SU-DHL-6 (cell line): ENCODE results near the gene AADACL3.

Experiments used
- H2AFZ ChIP-seq: fragments of 200-600 bp; sonication (generic); 2 replicates; pipeline ENCODE4 v1.6.1; 2014; ENCODE audit warnings: low read depth, mild to moderate bottlenecking, moderate library complexity, mixed read lengths, antibody characterized with exemption, low read length; ENCODE audit not compliant: severe bottlenecking
- H3F3A ChIP-seq: fragments of 200-600 bp; shearing (Covaris generic); 2 replicates; pipeline ENCODE4 v1.6.0; 2016; ENCODE audit warnings: antibody characterized with exemption, mild to moderate bottlenecking; ENCODE audit not compliant: insufficient read depth
- H3K27ac ChIP-seq: fragments of 200-600 bp; sonication (generic); 2 replicates; pipeline ENCODE4 v1.5.1; 2016; ENCODE audit warnings: low read depth, mild to moderate bottlenecking, low read length, moderate library complexity, mixed read lengths
- H3K27me3 ChIP-seq: fragments of 200-600 bp; sonication (generic), shearing (Covaris generic); 2 replicates; pipeline ENCODE4 v1.6.0; 2014; ENCODE audit warnings: mild to moderate bottlenecking, low read length
- H3K36me3 ChIP-seq: fragments of 200-600 bp; sonication (generic); 2 replicates; pipeline ENCODE4 v1.6.1; 2014; ENCODE audit warnings: mild to moderate bottlenecking, low read length, mixed read lengths
- H3K4me2 ChIP-seq: fragments of 300-600, 200-600 bp; shearing (Covaris generic), sonication (generic); 2 replicates; pipeline ENCODE4 v1.6.0; 2014; ENCODE audit warnings: low read length, low read depth, mild to moderate bottlenecking; ENCODE audit not compliant: poor library complexity, severe bottlenecking
- H3K4me3 ChIP-seq: fragments of 200-600 bp; sonication (generic); 2 replicates; pipeline ENCODE4 v1.5.1; 2014; ENCODE audit warnings: antibody characterized with exemption, low read length, mild to moderate bottlenecking, mixed read lengths; ENCODE audit not compliant: insufficient read depth, poor library complexity, severe bottlenecking
- H3K79me2 ChIP-seq: fragments of 200-600 bp; sonication (generic); 2 replicates; pipeline ENCODE4 v1.6.1; 2014; ENCODE audit warnings: mild to moderate bottlenecking, low read length, moderate library complexity; ENCODE audit not compliant: insufficient read depth
- H3K9ac ChIP-seq: fragments of 200-600 bp; sonication (generic); 2 replicates; pipeline ENCODE4 v1.7.0; 2014; ENCODE audit warnings: mild to moderate bottlenecking, low read length
- H3K9me2 ChIP-seq: fragments of 200-600 bp; sonication (generic); replicated peaks from 2 replicates; pipeline ENCODE4 v1.6.1; 2014; ENCODE audit warnings: low read length; ENCODE audit not compliant: insufficient read depth
- H3K9me3 ChIP-seq: fragments of 200-600 bp; sonication (generic); 2 replicates; pipeline ENCODE4 v1.6.1; 2014; ENCODE audit warnings: low read length, mixed read lengths; ENCODE audit not compliant: insufficient read depth
- H4K20me1 ChIP-seq: fragments of 200-600 bp; sonication (generic); 2 replicates; pipeline ENCODE4 v1.6.1; 2014; ENCODE audit warnings: low read depth, mild to moderate bottlenecking, antibody characterized with exemption, low read length, moderate library complexity, mixed read lengths
- CTCF ChIP-seq: fragments of 200-600 bp; sonication (generic); IDR thresholded peaks from one replicate; pipeline ENCODE4 v1.5.1; 2017; ENCODE audit warnings: antibody characterized with exemption, mild to moderate bottlenecking, low read length, moderate library complexity; ENCODE audit not compliant: insufficient read depth, poor library complexity, severe bottlenecking
- EZH2phosphoT487 ChIP-seq: fragments of 200-600 bp; sonication (generic), shearing (Covaris generic); conservative IDR thresholded peaks from 2 replicates; pipeline ENCODE4 v1.6.1; 2018; ENCODE audit warnings: mild to moderate bottlenecking, antibody characterized with exemption, low read length, moderate library complexity, mixed read lengths

AADACL3 gene

GRCh38 chr1:12706061-12706460 lies 9.8 kb upstream of the AADACL3 start:
- Histone ChIP-seq H3K4me3 (no peak overlapping the region), H3K9ac (no peak overlapping the region), H3K4me2 (no peak overlapping the region), H3F3A (no peaks in the 10 kb centered on the region), H3K9me2 (no peaks in the 10 kb centered on the region), H4K20me1 (no peaks in the 10 kb centered on the region), H2AFZ (no peak overlapping the region), H3K79me2 (no peaks in the 10 kb centered on the region), H3K27ac (no peak overlapping the region), H3K36me3 (no peaks in the 10 kb centered on the region), H3K27me3 (0 out of 2 replicates have a peak, but pooled peaks cover 3% of the 10 kb centered on the region), H3K9me3 (no peaks in the 10 kb centered on the region; the same call in 1 of the 2 replicates)
- TF ChIP-seq EZH2phosphoT487 (no peak), CTCF (no peak)

- no peak for TF ChIP-seq CTCF
- TF ChIP-seq EZH2phosphoT487, result no peak
- Histone ChIP-seq H3K9me3 (no peaks in the 10 kb centered on the region; the same call in 1 of the 2 replicates), H2AFZ (no peak overlapping the region), H3K4me2 (no peak overlapping the region), H3K4me3 (no peak overlapping the region), H3K27ac (no peak overlapping the region), H3K27me3 (no peaks in the 10 kb centered on the region), H3K79me2 (no peaks in the 10 kb centered on the region), H3K9ac (no peak overlapping the region), H3K36me3 (no peaks in the 10 kb centered on the region), H3F3A (no peaks in the 10 kb centered on the region), H3K9me2 (no peaks in the 10 kb centered on the region), H4K20me1 (no peaks in the 10 kb centered on the region)
These were observed 7.4 kb upstream of the AADACL3 start for GRCh38 chr1:12708396-12709090.

GRCh38 chr1:12709091-12709491 lies 6.8 kb upstream of the AADACL3 start:
- Histone ChIP-seq H3K9ac (no peak overlapping the region), H3K9me2 (no peaks in the 10 kb centered on the region), H3F3A (no peaks in the 10 kb centered on the region), H3K79me2 (no peaks in the 10 kb centered on the region), H3K36me3 (no peaks in the 10 kb centered on the region), H2AFZ (no peak overlapping the region), H3K27me3 (no peaks in the 10 kb centered on the region), H3K4me3 (no peak overlapping the region), H4K20me1 (no peaks in the 10 kb centered on the region), H3K9me3 (no peaks in the 10 kb centered on the region), H3K27ac (no peak overlapping the region), H3K4me2 (no peak overlapping the region)
- TF ChIP-seq CTCF, result no peak
- no peak for TF ChIP-seq EZH2phosphoT487
